HG02798 (cell line): ENCODE measurements around the gene GPC1.

ENCODE experiments used
- ATAC-seq: cut with Tn5 transposase; IDR thresholded peaks from one replicate; pipeline ENCODE4 v1.9.1; 2021; ENCODE audit warnings: mild to moderate bottlenecking; ENCODE audit not compliant: unreplicated experiment, poor library complexity

Gene GPC1

DNA sequence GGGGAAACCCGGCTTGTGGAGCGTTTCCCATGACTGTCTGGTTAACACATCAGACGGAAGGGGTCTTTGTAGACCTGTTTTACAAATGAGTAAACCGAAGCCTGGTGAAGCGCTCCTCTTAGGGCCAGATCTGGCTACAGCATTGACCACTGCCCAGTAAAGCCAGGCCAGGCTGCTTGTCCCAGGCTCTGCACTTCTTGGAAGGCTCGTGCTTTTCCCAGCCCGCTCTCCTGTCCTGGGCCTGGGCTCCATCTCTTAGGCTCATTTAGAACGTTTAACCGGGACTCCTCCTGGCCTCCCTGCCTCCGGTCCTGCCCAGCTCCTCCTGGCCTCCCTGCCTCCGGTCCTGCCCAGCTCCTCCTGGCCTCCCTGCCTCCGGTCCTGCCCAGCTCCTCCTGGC, 4.8 kb downstream of the GPC1 start:
- no peak for ATAC-seq

DNA sequence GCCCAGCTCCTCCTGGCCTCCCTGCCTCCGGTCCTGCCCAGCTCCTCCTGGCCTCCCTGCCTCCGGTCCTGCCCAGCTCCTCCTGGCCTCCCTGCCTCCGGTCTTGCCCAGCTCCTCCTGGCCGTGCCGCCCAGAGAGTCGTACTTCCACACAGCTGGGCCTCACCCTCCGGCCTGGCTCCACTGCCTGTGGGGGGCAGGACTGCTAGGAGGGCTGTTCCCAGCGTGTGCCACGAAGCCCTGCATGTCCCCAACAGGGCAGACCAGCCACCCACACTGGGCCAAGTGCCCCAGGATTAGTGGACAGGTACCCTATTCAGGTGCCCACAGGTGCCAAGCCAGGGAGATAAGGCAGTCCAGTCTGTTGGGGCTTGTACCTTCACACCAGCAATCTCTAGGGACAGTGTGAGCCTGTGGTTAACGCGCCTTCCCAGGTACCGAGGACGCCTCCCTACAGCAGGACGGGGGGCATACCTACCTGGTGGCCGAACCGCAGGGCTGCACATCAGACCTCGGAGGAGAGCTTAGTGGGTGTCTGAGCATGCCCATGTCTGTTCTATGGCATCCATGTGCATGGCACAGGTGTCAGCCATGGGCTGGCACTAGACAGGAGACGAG, 5.3 kb downstream of the GPC1 start:
- ATAC-seq, result no peak

DNA sequence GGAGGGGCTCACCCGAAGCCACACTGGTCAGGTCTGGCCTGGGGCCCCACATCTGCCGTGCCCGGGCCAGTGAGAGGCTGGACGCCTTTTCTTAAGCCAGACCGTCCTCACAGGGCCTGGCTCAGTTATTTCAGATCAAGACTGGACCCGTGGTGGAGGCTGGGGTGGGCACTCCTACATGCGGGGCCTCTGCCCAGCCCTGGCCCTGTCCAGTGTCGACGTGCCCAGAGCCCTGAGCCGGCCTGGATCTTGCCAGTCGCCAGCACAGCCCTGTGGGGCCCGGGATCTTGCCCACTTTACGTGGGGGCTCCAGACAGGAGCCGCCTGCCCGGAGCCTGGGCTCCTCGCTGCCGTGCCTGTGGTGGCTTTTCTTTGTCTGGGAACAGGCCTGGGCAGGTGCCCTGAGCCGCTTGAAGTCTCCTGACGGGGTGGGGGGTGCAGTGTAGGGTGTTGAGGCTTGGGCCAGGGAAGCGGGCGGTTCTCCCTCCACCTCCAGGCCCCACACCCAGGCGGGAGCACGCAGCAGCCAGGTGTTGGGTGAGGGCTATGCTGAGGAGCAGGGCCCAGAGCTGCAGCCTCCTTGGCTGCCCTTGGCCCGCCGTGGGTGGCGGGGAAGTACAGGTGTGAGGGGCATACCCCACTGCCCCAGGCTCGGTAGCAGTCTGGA, 6.0 kb downstream of the GPC1 start:
- ATAC-seq, result no peak

DNA sequence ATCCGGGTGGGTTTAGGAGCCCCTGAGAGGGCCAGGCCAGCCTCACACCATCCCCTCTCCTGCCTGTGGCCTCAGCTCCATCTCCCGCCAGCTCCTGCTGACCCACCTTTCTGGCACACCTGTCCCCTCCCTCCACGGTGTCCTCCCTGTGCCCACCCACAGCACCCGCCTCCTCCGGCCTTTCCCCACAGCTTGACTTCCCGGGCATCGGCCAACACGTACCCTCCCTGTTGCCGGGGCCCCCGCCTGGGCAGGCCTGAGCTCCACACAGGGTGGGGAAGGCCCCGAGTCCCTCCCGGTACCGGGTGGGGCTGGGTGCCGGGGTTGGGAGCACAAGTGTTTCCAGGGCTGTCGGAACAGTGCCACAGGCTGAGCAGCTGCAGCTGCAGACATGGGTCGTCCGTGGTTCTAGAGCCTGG, 6.5 kb downstream of the GPC1 start:
- ATAC-seq, result no peak

DNA sequence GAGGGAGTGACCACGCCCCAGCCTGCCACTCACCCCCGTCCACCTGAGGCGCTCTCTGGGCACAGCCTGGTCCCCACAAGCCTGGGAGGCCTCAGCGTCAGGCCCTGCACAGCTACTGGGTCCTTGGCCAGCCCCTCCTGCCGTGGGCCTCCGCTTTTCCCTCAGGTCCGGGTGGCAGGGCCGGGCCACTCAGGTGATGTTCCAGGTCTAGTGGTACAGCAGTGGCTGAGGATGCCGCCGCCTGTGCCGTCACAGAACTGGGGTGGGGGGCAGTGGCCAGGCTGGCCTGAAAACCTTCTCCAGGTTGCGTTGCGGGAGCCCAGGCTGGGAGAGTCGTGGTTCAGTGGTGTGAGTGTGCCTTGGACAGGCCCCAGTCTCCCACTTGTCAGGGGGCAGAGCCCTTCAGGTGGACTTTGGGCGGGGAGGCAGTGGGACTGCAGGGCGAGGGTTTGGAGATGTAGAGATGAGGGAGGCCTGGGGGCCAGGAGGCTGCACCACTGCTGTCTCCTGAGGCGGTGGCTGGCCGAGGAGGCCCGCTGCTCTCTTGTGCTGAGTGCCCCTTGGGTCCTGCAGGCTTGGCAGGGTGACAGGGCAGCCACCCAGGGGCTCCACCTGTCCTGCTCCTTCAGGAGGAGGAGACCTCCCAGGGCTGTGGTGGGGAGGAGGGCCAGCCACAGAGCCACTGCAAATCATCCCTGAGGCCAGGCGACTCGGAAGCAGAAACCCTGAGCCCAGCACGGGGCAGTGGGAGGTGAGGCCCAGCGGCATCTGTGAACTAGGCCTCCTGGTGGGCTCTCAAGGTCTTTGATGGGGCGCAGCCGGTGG, 7.6 kb downstream of the GPC1 start:
- no peak for ATAC-seq

DNA sequence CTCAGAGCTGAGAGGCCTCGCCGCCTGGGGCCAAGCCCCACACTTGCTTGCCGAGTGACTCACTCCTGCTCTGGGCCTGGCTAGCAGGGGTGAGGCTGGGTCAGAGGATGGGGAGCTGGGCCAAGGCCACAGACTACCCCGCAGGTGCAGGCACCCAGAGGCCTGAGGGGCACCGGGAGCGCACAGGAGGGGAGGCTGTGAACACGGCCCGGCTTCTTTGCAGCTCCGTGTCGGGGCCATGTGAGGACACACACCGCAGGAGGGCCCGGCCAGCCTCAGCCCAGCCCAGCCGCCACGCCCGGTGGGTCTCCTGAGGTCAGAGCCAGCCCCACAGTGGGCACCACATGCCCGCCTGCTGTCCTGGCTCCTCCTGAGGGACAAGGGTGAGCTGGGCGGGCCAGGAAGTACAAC, 8.4 kb downstream of the GPC1 start:
- ATAC-seq, result no peak

DNA sequence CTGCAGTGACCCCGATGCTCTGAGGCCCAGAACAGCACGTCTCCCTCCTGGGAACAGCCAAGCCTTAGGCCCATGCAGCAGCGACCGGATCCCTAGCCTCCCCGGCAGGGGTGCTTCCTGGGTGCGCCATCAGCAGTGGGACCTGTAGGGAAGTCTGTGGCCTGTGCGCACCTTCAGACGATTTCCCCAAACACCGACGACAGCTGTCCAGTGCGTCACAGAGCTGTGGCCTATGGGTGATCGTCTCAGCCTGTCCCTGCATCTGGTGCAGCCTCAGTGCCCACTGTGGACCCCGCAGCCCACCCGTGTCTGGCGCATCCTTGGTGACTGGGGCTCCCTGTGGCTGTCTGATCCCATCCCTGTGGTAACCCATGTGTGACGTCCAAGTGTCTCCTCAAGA, 9.0 kb downstream of the GPC1 start:
- ATAC-seq, result no peak

DNA sequence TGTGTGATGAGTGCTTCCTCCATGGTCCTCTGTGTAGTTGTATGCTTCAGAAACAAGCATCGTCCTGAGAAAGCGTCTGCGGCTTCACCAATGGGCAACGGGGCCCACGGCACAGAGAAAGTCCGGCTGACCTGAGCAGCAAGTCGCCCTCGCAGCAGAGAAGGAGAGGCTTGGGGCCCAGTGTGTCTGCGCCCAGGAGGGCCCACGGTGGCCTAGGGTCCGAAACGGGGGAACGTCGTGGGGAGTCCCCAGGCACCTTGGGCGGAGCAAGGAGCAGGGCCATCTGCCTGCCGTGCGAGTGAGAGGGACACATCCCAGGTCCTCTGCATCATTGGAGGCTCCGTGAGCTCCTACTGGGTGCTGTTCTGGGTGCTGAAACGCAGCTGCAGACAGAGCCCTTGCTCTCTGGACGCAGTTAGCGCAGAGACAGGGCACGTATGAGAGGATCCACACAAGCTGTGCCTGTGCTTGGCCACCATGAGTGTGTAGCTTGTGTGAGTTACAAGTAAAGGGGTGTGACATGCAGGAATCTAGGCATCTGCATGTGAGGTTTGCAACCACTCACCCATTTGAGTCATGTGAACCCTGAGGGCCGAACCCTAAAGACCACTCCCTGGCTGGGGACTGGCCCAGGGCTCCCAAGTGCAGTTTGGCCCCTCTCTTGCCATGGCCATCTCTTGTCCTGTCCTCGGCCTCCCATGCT, 10.6 kb downstream of the GPC1 start:
- no peak for ATAC-seq

DNA sequence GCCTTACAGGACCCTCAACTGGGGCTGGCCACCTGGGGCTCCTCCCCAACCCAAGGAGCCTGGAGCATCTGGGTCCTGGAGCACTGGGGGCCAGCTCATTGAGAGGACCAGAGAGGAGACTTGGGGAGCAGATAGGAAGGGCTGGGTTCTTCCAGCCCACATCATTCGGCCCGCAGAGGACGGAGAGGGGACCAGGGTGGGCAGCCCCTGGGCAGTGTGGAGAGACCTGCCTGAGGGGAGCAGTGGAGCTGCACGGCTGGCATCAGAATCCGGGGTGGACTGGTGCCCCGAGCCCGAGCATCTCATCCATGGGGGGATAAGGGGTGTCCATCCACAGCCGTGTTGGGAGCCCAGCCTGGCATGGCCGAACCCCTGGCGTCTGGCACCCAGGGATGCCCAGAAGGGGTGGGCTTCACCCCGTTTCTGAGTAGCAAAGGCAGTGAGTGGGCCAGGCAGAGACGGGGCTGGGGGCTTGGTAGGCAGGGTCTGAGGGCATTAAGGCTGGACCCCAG, 11.3 kb downstream of the GPC1 start:
- ATAC-seq, result no peak

DNA sequence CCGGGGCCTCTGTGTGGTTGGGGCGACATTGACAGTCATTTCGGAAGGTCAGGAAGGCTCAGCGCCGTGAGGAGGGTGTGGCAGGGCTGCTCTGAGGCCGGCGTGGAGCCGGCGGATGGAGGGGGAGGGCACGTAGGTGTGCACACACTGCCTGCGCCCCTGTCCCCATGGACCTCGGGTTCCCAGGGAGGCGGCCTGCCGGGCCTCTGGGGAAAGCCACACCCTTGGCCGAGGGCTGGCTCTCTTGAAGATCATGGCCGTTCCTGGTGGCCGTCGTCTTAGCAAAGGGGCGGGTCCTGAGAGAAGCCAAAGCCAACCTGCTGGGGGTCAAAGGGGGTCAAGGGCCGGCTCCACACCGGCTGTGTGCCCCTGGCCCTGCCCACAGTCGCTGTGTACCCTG, 11.9 kb downstream of the GPC1 start:
- no peak for ATAC-seq

DNA sequence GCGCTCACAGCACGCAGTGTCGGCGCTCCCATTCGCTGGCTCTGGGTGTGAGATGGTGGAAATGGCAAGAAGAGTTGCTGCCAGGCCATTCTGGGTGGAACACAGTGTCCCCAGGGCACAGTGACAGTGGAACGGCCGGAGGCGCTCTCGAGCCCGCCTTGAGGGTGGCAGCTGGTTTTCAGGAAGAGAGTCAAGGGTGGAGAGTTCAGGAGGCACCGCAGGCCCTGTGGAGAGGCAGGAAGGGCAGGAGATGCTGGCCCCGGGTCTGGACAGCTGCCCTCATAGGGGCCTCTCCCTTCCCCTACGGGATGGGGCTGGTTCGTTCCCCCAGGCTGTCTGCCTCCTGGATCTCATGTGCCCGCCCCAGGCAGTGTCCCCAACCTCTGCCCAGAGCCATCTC, 12.5 kb downstream of the GPC1 start:
- ATAC-seq, result no peak

DNA sequence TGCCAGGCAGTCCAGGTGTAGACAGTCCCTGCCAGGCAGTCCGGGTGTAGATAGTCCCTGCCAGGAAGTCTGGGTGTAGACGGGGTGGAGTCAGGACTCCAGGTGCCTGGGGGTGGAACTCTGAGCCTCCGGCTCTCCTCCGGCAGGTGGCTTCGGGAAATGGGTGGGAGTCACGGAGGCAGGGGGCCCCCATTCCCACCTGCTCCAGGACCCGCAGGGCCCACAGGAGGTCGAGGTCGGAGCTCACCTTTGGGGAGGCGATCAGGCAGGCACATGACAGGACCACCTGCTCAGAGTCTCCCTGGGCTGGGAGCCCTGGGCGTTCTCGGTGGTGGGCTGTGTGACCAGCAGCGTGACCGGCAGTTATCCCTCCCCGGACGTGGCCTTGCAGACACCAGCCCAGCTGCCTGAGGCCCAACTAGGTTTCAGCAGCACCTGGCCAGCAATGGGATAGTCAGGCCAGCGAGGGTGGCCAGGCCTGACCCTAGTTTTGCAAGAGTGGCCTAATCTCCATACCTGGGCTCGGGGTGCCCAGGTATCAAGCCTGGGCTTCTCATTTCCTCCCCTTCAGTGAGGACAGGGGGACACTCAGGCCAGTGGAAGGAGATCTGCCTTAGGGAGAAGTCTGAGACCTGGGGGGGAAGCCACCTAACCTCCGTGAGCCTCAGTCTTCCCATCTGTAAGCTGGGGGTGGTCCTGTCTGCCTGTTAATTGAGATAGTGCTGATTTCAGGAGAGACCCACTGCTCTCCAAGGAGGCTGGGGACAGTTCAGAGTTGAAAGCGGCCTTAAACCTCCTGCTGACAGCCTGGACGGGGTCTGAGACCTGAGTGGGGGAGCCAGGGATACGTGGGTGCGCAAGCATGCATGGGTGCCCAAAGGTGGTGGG, 13.2 kb downstream of the GPC1 start:
- no peak for ATAC-seq

DNA sequence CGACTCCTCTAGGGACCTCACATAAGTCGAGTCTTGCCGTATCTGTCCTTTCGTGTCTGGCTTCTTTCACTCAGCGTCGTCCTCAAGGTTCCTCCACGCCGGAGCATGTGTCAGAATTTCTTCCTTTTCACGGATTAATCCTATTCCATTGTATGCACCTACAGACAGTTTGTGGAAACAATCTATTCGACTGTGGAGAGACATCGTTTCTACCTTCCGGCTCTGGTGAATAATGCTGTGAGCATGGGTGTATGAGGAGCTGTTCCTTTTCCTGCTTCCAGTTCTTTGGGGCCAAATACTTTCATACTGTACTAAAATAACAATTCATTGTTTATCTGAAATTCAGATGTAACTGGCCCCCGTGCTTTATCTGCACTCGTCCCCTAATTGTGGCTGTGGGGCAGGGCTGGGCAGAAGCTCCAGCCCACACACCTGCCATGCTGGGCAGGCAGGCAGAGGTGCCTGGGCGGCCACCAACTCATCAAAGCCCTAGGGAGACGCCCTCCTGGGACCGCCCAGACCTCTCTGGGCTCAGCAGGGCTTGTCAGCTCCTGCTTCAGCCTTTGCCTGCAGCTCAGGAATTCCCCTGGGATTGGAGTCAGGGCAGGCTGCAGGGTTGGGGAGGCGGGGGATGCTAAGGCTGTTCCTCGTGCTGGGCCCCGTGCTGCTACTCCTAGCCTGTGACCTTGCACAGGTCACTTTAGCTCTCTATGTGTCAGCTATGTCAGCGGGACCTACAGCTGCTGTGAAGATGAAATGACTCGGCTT, 14.5 kb downstream of the GPC1 start:
- no peak for ATAC-seq

DNA sequence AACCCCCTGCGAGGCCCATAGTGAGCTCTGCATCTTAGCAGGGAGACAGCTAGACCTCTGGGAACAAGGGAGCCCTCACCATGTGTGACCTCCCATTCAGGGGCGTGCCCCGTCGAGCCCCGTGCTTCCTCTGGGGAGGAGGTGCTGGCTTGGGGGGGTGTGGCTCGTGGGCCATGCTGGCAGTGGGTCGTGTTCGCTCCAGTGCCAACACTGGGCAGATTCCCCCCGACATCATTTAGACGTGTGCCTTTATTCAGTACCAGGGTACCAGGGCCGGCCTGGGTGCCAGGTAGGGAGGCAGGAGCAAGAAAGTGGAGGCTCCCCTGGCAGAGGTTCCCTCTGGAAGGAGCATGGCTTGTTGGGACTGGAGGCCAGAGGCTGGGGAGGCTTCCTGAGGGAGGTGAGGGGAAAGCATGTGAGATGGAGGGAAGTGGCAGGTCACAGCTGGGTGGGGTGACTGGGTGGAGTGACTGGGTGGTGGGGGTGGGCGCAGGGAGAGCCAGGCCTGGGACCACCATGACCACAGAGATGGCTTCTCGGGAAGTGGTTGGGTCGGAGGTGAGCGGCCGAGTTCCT, 15.2 kb downstream of the GPC1 start:
- ATAC-seq, result no peak

DNA sequence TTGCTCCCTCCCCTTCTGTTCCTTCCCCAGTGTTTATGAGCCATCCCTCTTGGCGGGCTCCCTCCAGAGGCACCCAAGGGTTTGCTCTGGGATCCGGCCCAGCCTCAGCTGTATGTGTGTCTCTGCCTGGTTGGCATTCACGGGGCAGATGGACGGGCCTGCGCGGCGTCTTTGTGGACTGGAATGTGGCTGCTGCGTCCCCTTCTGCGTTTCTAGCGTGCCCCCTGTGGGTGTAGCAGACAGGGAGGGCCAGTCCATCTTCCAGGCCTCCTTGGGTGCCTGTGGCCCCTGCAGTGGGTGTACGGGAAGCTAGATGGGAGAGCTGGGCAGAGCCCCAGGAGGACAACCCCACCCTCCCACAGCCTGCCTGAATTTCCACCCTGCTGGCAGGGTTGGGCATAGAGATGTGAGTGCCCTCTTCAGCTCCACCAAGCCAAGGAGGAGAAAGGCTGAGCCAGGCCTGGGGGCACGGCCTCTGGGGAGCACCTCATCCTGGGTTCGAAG, 15.7 kb downstream of the GPC1 start:
- no peak for ATAC-seq

DNA sequence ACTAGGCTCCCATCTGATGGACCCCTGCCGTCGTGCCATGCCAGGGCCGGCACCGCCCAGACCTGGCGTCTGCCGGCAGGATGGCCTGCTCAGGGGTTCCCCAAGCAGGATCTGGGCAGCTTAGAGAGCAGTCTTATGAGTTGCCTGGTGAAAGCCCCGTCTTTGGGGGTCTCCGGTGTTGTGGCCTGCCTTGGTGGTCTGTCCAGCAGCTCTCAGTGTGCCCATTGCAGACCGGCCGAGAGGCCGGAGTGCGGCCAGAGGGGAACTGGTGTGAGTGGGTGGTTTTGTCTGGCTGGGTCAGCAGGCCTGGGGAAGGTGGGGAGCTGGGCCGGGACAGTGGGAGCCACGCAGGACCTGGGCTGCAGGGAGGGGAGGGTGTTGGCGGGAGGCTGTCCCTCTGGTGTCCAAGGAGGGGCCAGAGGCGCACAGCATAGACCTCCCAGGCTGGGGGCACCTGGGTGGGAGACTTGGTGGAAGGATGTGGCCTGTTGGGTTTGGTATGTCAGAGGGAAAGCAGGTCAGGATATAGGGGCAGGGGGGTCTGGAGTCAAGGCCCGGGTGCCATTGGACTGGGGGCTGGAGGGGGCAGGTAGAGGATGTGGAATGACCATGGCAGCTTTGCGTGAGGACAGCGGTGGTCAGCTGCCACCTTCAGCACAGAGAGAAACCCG, 16.5 kb downstream of the GPC1 start:
- no peak for ATAC-seq

DNA sequence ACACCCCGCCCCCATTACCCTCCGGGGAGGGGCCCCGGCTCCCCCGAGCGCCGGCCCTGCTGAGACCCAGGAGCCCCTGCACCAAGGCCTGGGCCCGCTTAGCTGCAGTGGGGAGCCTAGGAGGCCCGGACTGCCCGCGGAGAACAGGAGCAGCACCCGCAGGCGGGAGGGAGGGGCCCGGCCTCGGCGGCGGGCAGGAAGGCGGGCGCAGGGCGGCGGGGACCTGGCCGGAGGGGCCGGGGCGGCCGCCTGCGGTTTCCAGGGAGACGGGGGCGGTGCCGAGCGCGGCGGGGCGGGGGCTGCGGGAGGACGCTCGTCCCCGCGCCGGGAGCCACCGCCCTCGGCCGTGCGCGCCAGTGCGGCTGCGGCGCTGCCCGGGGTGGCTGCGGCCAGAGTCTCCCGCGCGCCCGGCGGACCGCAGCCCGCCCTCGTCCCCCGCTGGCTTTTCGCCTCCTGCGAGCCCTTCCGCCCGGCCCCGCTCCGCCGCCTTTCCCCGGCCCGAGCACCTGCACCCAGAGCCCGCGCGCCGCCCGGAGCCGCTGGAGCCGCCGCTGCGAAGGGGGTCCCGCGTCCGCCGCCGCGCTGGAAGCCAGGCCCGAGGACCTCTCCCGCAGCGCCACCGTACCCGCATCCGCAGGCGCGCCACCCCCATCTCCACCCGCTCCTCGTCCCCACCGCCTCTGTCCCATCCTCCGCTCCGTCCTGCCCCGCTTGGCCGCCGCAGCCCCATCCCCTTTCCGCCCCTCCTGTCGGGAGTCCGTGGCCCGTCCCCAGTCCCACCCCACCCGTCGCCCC, 17.2 kb downstream of the GPC1 start:
- no peak for ATAC-seq
